H1 (cell line): Measurements from ENCODE around the gene PDIA5. TPM values are rescaled to one million over a fixed set of nuclear protein-coding genes. Genes with fewer than 3 reads are reported as not detected.

Experiments used
- CTCF ChIA-PET: fragments of 300-600 bp; sonication (Branson Sonifier 250); formaldehyde crosslinking; loops from one replicate; lab custom pipeline; 2021; ENCODE audit not compliant: partially characterized antibody; lab: Charles Lee
- POLR2A ChIA-PET: fragments of 300-600 bp; sonication (Branson Sonifier 250); formaldehyde crosslinking; loops from one replicate; lab custom pipeline; 2021; ENCODE audit warnings: inconsistent platforms; ENCODE audit not compliant: partially characterized antibody; lab: Charles Lee
- DNase-seq, 2 experiments: peaks; one replicate each; pipeline versions ENCODE4 v3.0.0 to v3.0.0-alpha.2; 2010 to 2022; ENCODE audit warnings: low spot score in 2 of 2, low read depth in 1 of 2, mixed read lengths in 1 of 2
- FAIRE-seq: peaks from 2 replicates; lab custom pipeline; 2011; peaks lifted over from hg19 to GRCh38; lab: Jason Lieb, UNC
- H2AFZ ChIP-seq: 2 replicates; pipeline ENCODE4 v1.8.1; 2012; ENCODE audit warnings: low read length, inconsistent platforms
- H2AK5ac ChIP-seq: 2 replicates; pipeline ENCODE4 v1.6.1; 2013; ENCODE audit warnings: low read depth, low read length
- H2BK120ac ChIP-seq: replicated peaks from 2 replicates; pipeline ENCODE3; 2013; ENCODE audit warnings: low read depth, low read length, inconsistent platforms
- H2BK12ac ChIP-seq: 2 replicates; pipeline ENCODE4 v1.6.1; 2013; ENCODE audit warnings: low read depth, low read length
- H2BK15ac ChIP-seq: 2 replicates; pipeline ENCODE4 v1.6.1; 2013; ENCODE audit warnings: low read length
- H2BK20ac ChIP-seq: 2 replicates; pipeline ENCODE4 v1.6.1; 2013; ENCODE audit warnings: low read length
- H2BK5ac ChIP-seq: 2 replicates; pipeline ENCODE4 v1.6.1; 2013; ENCODE audit warnings: low read depth, low read length
- H3K14ac ChIP-seq: 2 replicates; pipeline ENCODE4 v1.6.1; 2013; ENCODE audit warnings: inconsistent platforms; ENCODE audit not compliant: insufficient read length
- H3K18ac ChIP-seq: 2 replicates; pipeline ENCODE4 v1.6.1; 2013; ENCODE audit warnings: low read length; ENCODE audit errors: extremely low read depth
- H3K23ac ChIP-seq: 2 replicates; pipeline ENCODE4 v1.6.1; 2013; ENCODE audit warnings: inconsistent platforms; ENCODE audit not compliant: insufficient read length
- H3K23me2 ChIP-seq: 2 replicates; pipeline ENCODE4 v1.6.1; 2013; ENCODE audit warnings: low read depth, low read length
- H3K27ac ChIP-seq: 2 replicates; pipeline ENCODE4 v1.6.1; 2011; ENCODE audit warnings: low read depth, low read length, inconsistent platforms
- H3K27me3 ChIP-seq, 4 experiments: replicated peaks in 1 of 4; 1 replicate in 1 of 4; 2 replicates in 3 of 4; pipeline versions ENCODE4 v1.6.1 to v1.8.1; 2011 to 2013; ENCODE audit warnings: low read length in 3 of 4, mild to moderate bottlenecking in 3 of 4, inconsistent platforms in 2 of 4, mixed read lengths in 2 of 4, moderate library complexity in 1 of 4; ENCODE audit not compliant: control insufficient read depth in 3 of 4, insufficient read depth in 3 of 4; ENCODE audit errors: extremely low read depth in 1 of 4
- H3K36me3 ChIP-seq, 4 experiments: 2 replicates each; pipeline versions ENCODE4 v1.6.1 to v1.8.1; 2011 to 2013; ENCODE audit warnings: mild to moderate bottlenecking in 4 of 4, low read length in 3 of 4, moderate library complexity in 2 of 4, control low read depth in 1 of 4, inconsistent platforms in 1 of 4; ENCODE audit not compliant: insufficient read depth in 4 of 4, control insufficient read depth in 2 of 4
- H3K4ac ChIP-seq: replicated peaks from 2 replicates; pipeline ENCODE3; 2013; ENCODE audit warnings: low read length, low read depth, mixed read lengths, inconsistent platforms; ENCODE audit not compliant: insufficient read length
- H3K4me1 ChIP-seq, 4 experiments: replicated peaks in 1 of 4; 1 replicate in 1 of 4; 2 replicates in 3 of 4; pipeline versions ENCODE4 v1.6.1 to v1.8.1; 2011 to 2013; ENCODE audit warnings: low read length in 3 of 4, inconsistent platforms in 2 of 4, mixed read lengths in 1 of 4; ENCODE audit not compliant: insufficient read depth in 4 of 4, control insufficient read depth in 3 of 4
- H3K4me2 ChIP-seq, 2 experiments: 2 replicates each; pipeline versions ENCODE4 v1.6.1 to v1.8.1; 2011 to 2013; ENCODE audit warnings: low read depth in 2 of 2, low read length in 2 of 2, control low read depth in 1 of 2, inconsistent platforms in 1 of 2, mild to moderate bottlenecking in 1 of 2; ENCODE audit not compliant: insufficient read depth in 1 of 2
- H3K4me3 ChIP-seq, 4 experiments: fragments of 200-600, 300-600 bp in 1 of 4; sonication (generic), shearing (Covaris generic), sonication (Bioruptor Twin) in 1 of 4; 2 replicates each; pipeline versions ENCODE4 v1.5.1 to v1.8.1; 2011 to 2016; ENCODE audit warnings: low read length in 4 of 4, low read depth in 3 of 4, control low read depth in 2 of 4, inconsistent platforms in 2 of 4, mild to moderate bottlenecking in 2 of 4, mixed read lengths in 1 of 4, moderate library complexity in 1 of 4; ENCODE audit not compliant: insufficient read depth in 2 of 4; ENCODE audit errors: extremely low read depth in 1 of 4
- H3K56ac ChIP-seq: replicated peaks from 2 replicates; pipeline ENCODE3; 2013; ENCODE audit warnings: low read depth, mild to moderate bottlenecking, mixed read lengths, low read length, inconsistent platforms; ENCODE audit not compliant: insufficient read length
- H3K79me1 ChIP-seq: 2 replicates; pipeline ENCODE4 v1.6.1; 2013; ENCODE audit warnings: low read depth, low read length, control low read depth
- H3K79me2 ChIP-seq, 2 experiments: 2 replicates each; pipeline versions ENCODE4 v1.6.1 to v1.8.1; 2012 to 2013; ENCODE audit warnings: low read length in 2 of 2, mild to moderate bottlenecking in 2 of 2, inconsistent platforms in 1 of 2; ENCODE audit not compliant: insufficient read depth in 2 of 2, control insufficient read depth in 1 of 2
- H3K9ac ChIP-seq, 4 experiments: replicated peaks in 1 of 4; 1 replicate in 1 of 4; 2 replicates in 3 of 4; pipeline versions ENCODE4 v1.6.1 to v1.8.1; 2011 to 2013; ENCODE audit warnings: low read depth in 3 of 4, low read length in 3 of 4, control low read depth in 2 of 4, mild to moderate bottlenecking in 2 of 4, moderate library complexity in 2 of 4, inconsistent platforms in 1 of 4; ENCODE audit errors: extremely low read depth in 1 of 4
- H3K9me3 ChIP-seq, 2 experiments: 2 replicates each; pipeline versions ENCODE4 v1.6.1 to v1.8.1; 2012 to 2013; ENCODE audit warnings: mild to moderate bottlenecking in 2 of 2, moderate library complexity in 2 of 2, control low read depth in 1 of 2, inconsistent platforms in 1 of 2, low read depth in 1 of 2, low read length in 1 of 2, mixed read lengths in 1 of 2; ENCODE audit not compliant: insufficient read depth in 2 of 2
- H4K20me1 ChIP-seq, 2 experiments: replicated peaks in 1 of 2; 2 replicates each; pipeline versions ENCODE3 to v1.8.1; 2011 to 2013; ENCODE audit warnings: inconsistent platforms in 2 of 2, low read length in 2 of 2, mild to moderate bottlenecking in 1 of 2; ENCODE audit not compliant: insufficient read depth in 2 of 2, control insufficient read depth in 1 of 2
- H4K5ac ChIP-seq: 2 replicates; pipeline ENCODE4 v1.6.1; 2013; ENCODE audit warnings: low read length, low read depth, mixed read lengths, inconsistent platforms; ENCODE audit not compliant: insufficient read length
- H4K8ac ChIP-seq: 2 replicates; pipeline ENCODE4 v1.8.0; 2013; ENCODE audit warnings: mild to moderate bottlenecking, moderate library complexity, low read length, inconsistent platforms; ENCODE audit not compliant: insufficient read depth; ENCODE audit errors: extremely low read depth
- H4K91ac ChIP-seq: replicated peaks from 2 replicates; pipeline ENCODE3; 2013; ENCODE audit warnings: low read length, mixed read lengths, inconsistent platforms; ENCODE audit not compliant: insufficient read length
- CBX8 ChIP-seq: fragments of 300-800, 300-1000 bp; sonication (generic); IDR thresholded peaks from 2 replicates; pipeline ENCODE4 v1.7.1; 2016; ENCODE audit warnings: low read depth, low read length, borderline replicate concordance
- CREB1 ChIP-seq: IDR thresholded peaks from 2 replicates; pipeline ENCODE4 v1.6.1; 2012; ENCODE audit warnings: inconsistent platforms
- GABPA ChIP-seq: IDR thresholded peaks from 2 replicates; pipeline ENCODE4 v1.6.1; 2011; ENCODE audit warnings: mild to moderate bottlenecking, low read length, moderate library complexity, borderline replicate concordance; ENCODE audit not compliant: insufficient read depth
- JUN ChIP-seq: IDR thresholded peaks from 2 replicates; pipeline ENCODE4 v1.6.1; 2011; ENCODE audit warnings: low read depth, mild to moderate bottlenecking, improper control_type of control experiment, low read length
- SUZ12 ChIP-seq: fragments of 200-600 bp; sonication (generic); IDR thresholded peaks from 2 replicates; pipeline ENCODE4 v1.6.1; 2012; ENCODE audit warnings: mild to moderate bottlenecking, inconsistent platforms, low read length, moderate library complexity, mixed read lengths
- TBP ChIP-seq: IDR thresholded peaks from 2 replicates; pipeline ENCODE4 v1.6.1; 2011; ENCODE audit warnings: low read depth, low read length, improper control_type of control experiment
- ZNF274 ChIP-seq: IDR thresholded peaks from 2 replicates; pipeline ENCODE4 v1.7.0; 2012; ENCODE audit warnings: low read length, borderline replicate concordance; ENCODE audit errors: extremely low read depth
- WGBS, 2 experiments: shearing (Covaris generic) in 1 of 2; methylation state at CpG; one replicate each; pipeline versions ENCODE4 v1.1.6 to v1.1.7; 2013 to 2015; ENCODE audit warnings: low lambda C conversion rate in 2 of 2, mixed read lengths in 2 of 2, inconsistent platforms in 1 of 2, low coverage in 1 of 2, missing lambda C conversion rate in 1 of 2; ENCODE audit not compliant: insufficient replicate concordance in 2 of 2, insufficient coverage in 1 of 2, insufficient read length in 1 of 2; ENCODE audit errors: extremely low coverage in 1 of 2, missing lambda C conversion rate in 1 of 2; 5-methylcytosine and 5-hydroxymethylcytosine counted together
- polyA plus RNA-seq, 7 experiments: library from polyadenylated mRNA; depleted of rRNA in 3 of 7; stranded (reverse) in 5 of 7; unstranded in 2 of 7; fragments of >200 nt in 5 of 7; fragments of 200-250 nt in 2 of 7; gene quantifications; 1 replicate in 5 of 7; 2 replicates in 1 of 7; 4 replicates in 1 of 7; pipeline versions ENCODE4 v1.2.1 to v1.2.3, GENCODE V29; 2011 to 2013; ENCODE audit warnings: missing spikeins in 2 of 7, mixed read lengths in 2 of 7
- total RNA-seq: library from RNA; stranded (reverse); fragmentation: NEBNext Ultra II Directional; extraction: Animal tissue kit (Norgen Biotek cat#: 25700); gene quantifications from 2 replicates; pipeline ENCODE4 v1.2.1, GENCODE V29; 2021
- TF ChIP-seq, protein P1 (sequence below), 3 experiments: IDR thresholded peaks; 1 replicate in 2 of 3; 2 replicates in 1 of 3; pipeline versions ENCODE4 v1.5.1 to v1.6.1; 2011; ENCODE audit warnings: low read length in 3 of 3, mild to moderate bottlenecking in 3 of 3, inconsistent platforms in 2 of 3, low read depth in 1 of 3, moderate library complexity in 1 of 3; ENCODE audit not compliant: insufficient read depth in 1 of 3; ENCODE audit errors: control extremely low read depth in 1 of 3

The PDIA5 gene
- total and polyA plus RNA-seq, 2 of the 8 experiments (the other 6 are each of a cell fraction or from before 2014, with no cell fraction given) = 18.2 to 32.8 TPM

DNA sequence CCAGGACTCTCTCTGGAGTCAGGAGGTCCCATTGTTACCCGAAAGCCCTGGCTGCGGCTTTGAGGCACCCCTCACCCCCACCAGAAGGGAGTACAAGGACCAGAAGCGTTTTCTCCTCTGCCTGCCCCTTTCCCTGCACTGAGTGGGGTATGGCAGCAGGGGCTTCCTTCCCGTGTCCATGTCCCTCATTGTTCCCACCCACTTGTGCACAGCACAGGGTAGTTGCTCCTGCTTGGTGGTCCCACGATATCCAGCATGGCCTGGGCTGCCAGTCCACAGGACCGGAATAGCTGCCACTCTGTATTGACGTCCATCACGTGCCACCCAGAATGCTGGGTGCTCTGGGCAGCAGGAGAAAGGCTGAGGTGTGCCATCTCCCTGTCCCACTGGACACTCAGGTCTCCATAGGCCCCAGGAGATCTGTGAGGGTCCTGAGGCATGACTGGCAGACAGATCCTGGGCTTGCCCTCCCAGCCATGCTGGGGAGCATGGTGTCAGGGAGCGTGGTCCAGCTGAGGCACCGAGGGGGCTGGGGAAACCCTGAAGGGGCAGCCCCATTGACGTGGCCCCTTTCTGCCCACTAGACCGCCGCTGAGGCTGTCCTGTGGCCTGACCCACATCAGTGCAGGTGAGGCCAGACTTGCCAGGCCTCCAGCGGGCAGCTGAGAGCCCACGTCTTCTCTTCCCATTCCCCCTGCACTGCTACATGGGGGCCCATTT is 89.6 kb downstream of the PDIA5 start:
- Histone ChIP-seq H3K79me2 (no peaks in the 10 kb centered on the region), H2BK120ac (no peak overlapping the region), H3K4me2 (no peak overlapping the region), H3K27me3 (no peaks in the 10 kb centered on the region), H3K4me1 (no peaks in the 10 kb centered on the region), H4K5ac (no peak overlapping the region), H3K14ac (no peak overlapping the region), H3K4me3 (no peak overlapping the region), H2AFZ (no peak overlapping the region), H4K8ac (no peak overlapping the region), H2BK12ac (no peak overlapping the region), H2BK20ac (no peak overlapping the region), H2AK5ac (no peak overlapping the region), H3K23me2 (no peaks in the 10 kb centered on the region), H2BK15ac (no peak overlapping the region), H3K79me1 (no peaks in the 10 kb centered on the region), H3K23ac (no peak overlapping the region), H3K18ac (no peak overlapping the region), H3K36me3 (peaks cover 0 to 7% (median 6%) of the 10 kb centered on the region in 4 experiments; a peak in 6 of 8 replicates), H3K4ac (no peak overlapping the region), H4K91ac (no peak overlapping the region), H4K20me1 (peaks cover 0 to 2% of the 10 kb centered on the region in 2 experiments), H3K9me3 (no peaks in the 10 kb centered on the region), H3K56ac (no peak overlapping the region), H3K27ac (no peak overlapping the region), H2BK5ac (no peak overlapping the region; the same call in 1 of the 2 replicates), H3K9ac (no peak overlapping the region)
- TF ChIP-seq GABPA (no peak), JUN (no peak), CBX8 (no peak), TBP (no peak), ZNF274 (no peak), SUZ12 (no peak), CREB1 (no peak)
- TF ChIP-seq, protein P1, sequence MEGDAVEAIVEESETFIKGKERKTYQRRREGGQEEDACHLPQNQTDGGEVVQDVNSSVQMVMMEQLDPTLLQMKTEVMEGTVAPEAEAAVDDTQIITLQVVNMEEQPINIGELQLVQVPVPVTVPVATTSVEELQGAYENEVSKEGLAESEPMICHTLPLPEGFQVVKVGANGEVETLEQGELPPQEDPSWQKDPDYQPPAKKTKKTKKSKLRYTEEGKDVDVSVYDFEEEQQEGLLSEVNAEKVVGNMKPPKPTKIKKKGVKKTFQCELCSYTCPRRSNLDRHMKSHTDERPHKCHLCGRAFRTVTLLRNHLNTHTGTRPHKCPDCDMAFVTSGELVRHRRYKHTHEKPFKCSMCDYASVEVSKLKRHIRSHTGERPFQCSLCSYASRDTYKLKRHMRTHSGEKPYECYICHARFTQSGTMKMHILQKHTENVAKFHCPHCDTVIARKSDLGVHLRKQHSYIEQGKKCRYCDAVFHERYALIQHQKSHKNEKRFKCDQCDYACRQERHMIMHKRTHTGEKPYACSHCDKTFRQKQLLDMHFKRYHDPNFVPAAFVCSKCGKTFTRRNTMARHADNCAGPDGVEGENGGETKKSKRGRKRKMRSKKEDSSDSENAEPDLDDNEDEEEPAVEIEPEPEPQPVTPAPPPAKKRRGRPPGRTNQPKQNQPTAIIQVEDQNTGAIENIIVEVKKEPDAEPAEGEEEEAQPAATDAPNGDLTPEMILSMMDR (IDR thresholded peaks at IDR 0.05; ENCODE audit: control extremely low read depth in 1 of 3, insufficient read depth in 1 of 3, low read depth in 1 of 3, low read length in 3 of 3) = no peak
- DNase-seq (peak in 1 of 2 experiments; percentile 31), FAIRE-seq (no peak)
- POLR2A ChIA-PET = interaction anchor here (0.9 to 1.3 kb wide), 2 partner anchors 10 to 12 kb away, joined by 3 read pairs; no protein-coding TSS in a partner anchor
- CTCF ChIA-PET = interaction anchor here (0.8 to 2.2 kb wide), 4 partner anchors 28 to 377 kb away, joined by 3 to 4 read pairs (median 3); no protein-coding TSS in a partner anchor
- WGBS, 2 experiments = 89% methylated on average over 15 of the region's 15 CpGs; no CpG with 5 or more reads in 1 of the 2 experiments
